SK-N-SH (cell line): ENCODE measurements around the gene MTHFS. TPM values are rescaled to one million over a fixed set of nuclear protein-coding genes. Genes with fewer than 3 reads are reported as not detected.

Experiments
- CTCF ChIA-PET: fragments of 300-600, 350-600 bp; formaldehyde crosslinking; extraction: SDS; loops from one replicate; lab custom pipeline; 2021; lab: Yijun Ruan, JAX
- POLR2A ChIA-PET: fragments of 350-600 bp; sonication (Branson Sonifier 250); formaldehyde crosslinking; extraction: SDS; loops from one replicate; lab custom pipeline; 2020; ENCODE audit warnings: antibody characterized with exemption, inconsistent platforms; lab: Yijun Ruan, JAX
- DNase-seq: peaks from one replicate; pipeline ENCODE4 v3.0.0; 2012
- H2AFZ ChIP-seq: fragments of 200-600 bp; sonication (generic); 2 replicates; pipeline ENCODE4 v1.8.1; 2016; ENCODE audit warnings: antibody characterized with exemption, mild to moderate bottlenecking, low read depth
- H3F3A ChIP-seq: fragments of 200-600 bp; sonication (generic); replicated peaks from 2 replicates; pipeline ENCODE3; 2016; ENCODE audit warnings: antibody characterized with exemption, mild to moderate bottlenecking; ENCODE audit not compliant: insufficient read depth
- H3K27ac ChIP-seq, 2 experiments: fragments of 200-500 bp in 1 of 2; fragments of 200-600 bp in 1 of 2; sonication (Bioruptor generic) in 1 of 2; sonication (generic), shearing (Covaris generic) in 1 of 2; 2 replicates each; pipeline versions ENCODE4 v1.5.1 to v1.6.1; 2014 to 2016; ENCODE audit warnings: low read depth in 2 of 2, inconsistent platforms in 1 of 2, low read length in 1 of 2, mild to moderate bottlenecking in 1 of 2, mixed read lengths in 1 of 2
- H3K27me3 ChIP-seq: fragments of 200-600 bp; sonication (generic), shearing (Covaris generic); 2 replicates; pipeline ENCODE4 v1.6.1; 2016; ENCODE audit warnings: mixed run types; ENCODE audit not compliant: insufficient read depth
- H3K36me3 ChIP-seq, 2 experiments: fragments of 200-500 bp in 1 of 2; fragments of 200-600 bp in 1 of 2; sonication (Bioruptor generic) in 1 of 2; sonication (generic) in 1 of 2; replicated peaks in 1 of 2; 2 replicates each; pipeline versions ENCODE3 to v1.5.1; 2014 to 2016; ENCODE audit warnings: low read length in 1 of 2, mild to moderate bottlenecking in 1 of 2; ENCODE audit not compliant: insufficient read depth in 2 of 2, control insufficient read depth in 1 of 2
- H3K4me1 ChIP-seq, 2 experiments: fragments of 200-500 bp in 1 of 2; fragments of 200-600 bp in 1 of 2; sonication (Bioruptor generic) in 1 of 2; sonication (generic), shearing (Covaris generic) in 1 of 2; 2 replicates each; pipeline versions ENCODE4 v1.5.1 to v1.6.1; 2014 to 2016; ENCODE audit warnings: low read depth in 1 of 2, low read length in 1 of 2, mixed run types in 1 of 2; ENCODE audit not compliant: insufficient read depth in 2 of 2, control insufficient read depth in 1 of 2
- H3K4me2 ChIP-seq: fragments of 200-600 bp; sonication (generic), shearing (Covaris generic); 2 replicates; pipeline ENCODE4 v1.6.1; 2017; ENCODE audit warnings: mixed run types
- H3K4me3 ChIP-seq, 2 experiments: fragments of 200-500 bp in 1 of 2; fragments of 200-600 bp in 1 of 2; sonication (Bioruptor generic) in 1 of 2; sonication (generic), shearing (Covaris generic) in 1 of 2; 2 replicates each; pipeline versions ENCODE4 v1.5.1 to v1.8.1; 2014 to 2016; ENCODE audit warnings: low read depth in 2 of 2, inconsistent platforms in 1 of 2, low read length in 1 of 2, mild to moderate bottlenecking in 1 of 2, mixed read lengths in 1 of 2, moderate library complexity in 1 of 2
- H3K79me2 ChIP-seq: fragments of 200-600 bp; sonication (generic); 2 replicates; pipeline ENCODE4 v1.8.1; 2017; ENCODE audit warnings: mild to moderate bottlenecking; ENCODE audit not compliant: insufficient read depth
- H3K9ac ChIP-seq: fragments of 200-600 bp; sonication (generic); 2 replicates; pipeline ENCODE4 v1.6.1; 2017; ENCODE audit warnings: mixed run types
- H3K9me2 ChIP-seq: fragments of 200-600 bp; sonication (generic); 2 replicates; pipeline ENCODE4 v1.6.1; 2017; ENCODE audit warnings: mixed run types
- H3K9me3 ChIP-seq: fragments of 200-600 bp; sonication (generic); 2 replicates; pipeline ENCODE4 v1.6.1; 2017; ENCODE audit warnings: mixed run types, mild to moderate bottlenecking, moderate library complexity
- H4K20me1 ChIP-seq: fragments of 200-600 bp; sonication (generic); 2 replicates; pipeline ENCODE4 v1.6.1; 2017; ENCODE audit warnings: mild to moderate bottlenecking, mixed run types; ENCODE audit not compliant: insufficient read depth
- EZH2phosphoT487 ChIP-seq: fragments of 200-600 bp; sonication (generic); IDR thresholded peaks from 2 replicates; pipeline ENCODE4 v1.6.1; 2017; ENCODE audit warnings: low read depth, mixed run types, mild to moderate bottlenecking, antibody characterized with exemption, moderate library complexity, borderline replicate concordance
- FOXJ3 ChIP-seq: sonication (generic); formaldehyde crosslinking; IDR thresholded peaks from 2 replicates; pipeline ENCODE4 v1.5.1; 2020; ENCODE audit warnings: mild to moderate bottlenecking, missing genetic modification reagents
- FOXM1 ChIP-seq: IDR thresholded peaks from 2 replicates; pipeline ENCODE4 v1.4.0; 2012; ENCODE audit warnings: low read depth, mild to moderate bottlenecking
- GABPA ChIP-seq: IDR thresholded peaks from 2 replicates; pipeline ENCODE4 v1.4.0; 2012; ENCODE audit warnings: low read depth, mild to moderate bottlenecking
- GATA2 ChIP-seq: sonication (generic); formaldehyde crosslinking; IDR thresholded peaks from 2 replicates; pipeline ENCODE4 v1.5.0; 2020; ENCODE audit warnings: mild to moderate bottlenecking, missing genetic modification reagents
- JUND ChIP-seq: IDR thresholded peaks from 2 replicates; pipeline ENCODE4 v1.4.0; 2012
- MXI1 ChIP-seq: IDR thresholded peaks from 2 replicates; pipeline ENCODE4 v1.6.1; 2012; ENCODE audit warnings: mild to moderate bottlenecking, low read depth, low read length, improper control_type of control experiment
- NFIC ChIP-seq: IDR thresholded peaks from 2 replicates; pipeline ENCODE4 v1.4.0; 2012; ENCODE audit warnings: borderline replicate concordance
- POLR2AphosphoS5 ChIP-seq: IDR thresholded peaks from 2 replicates; pipeline ENCODE4 v1.6.1; 2012; ENCODE audit warnings: low read depth, low read length
- RCOR1 ChIP-seq: fragments of 150-350 bp; IDR thresholded peaks from 2 replicates; pipeline ENCODE4 v1.6.1; 2017; ENCODE audit warnings: antibody characterized with exemption, low read length
- RFX5 ChIP-seq: IDR thresholded peaks from 2 replicates; pipeline ENCODE4 v1.6.1; 2012; ENCODE audit warnings: mild to moderate bottlenecking, improper control_type of control experiment, low read length
- RXRA ChIP-seq: IDR thresholded peaks from 2 replicates; pipeline ENCODE4 v1.4.0; 2012; ENCODE audit warnings: low read depth, mild to moderate bottlenecking, borderline replicate concordance
- SIN3A ChIP-seq: IDR thresholded peaks from 2 replicates; pipeline ENCODE4 v1.6.1; 2012; ENCODE audit warnings: low read depth, mild to moderate bottlenecking, low read length, moderate library complexity, borderline replicate concordance
- SMC3 ChIP-seq: IDR thresholded peaks from 2 replicates; pipeline ENCODE4 v1.6.1; 2012; ENCODE audit warnings: low read depth, low read length, improper control_type of control experiment
- TAF1 ChIP-seq: IDR thresholded peaks from 2 replicates; pipeline ENCODE4 v1.6.1; 2012; ENCODE audit warnings: low read depth, mild to moderate bottlenecking, low read length, moderate library complexity, borderline replicate concordance
- TCF12 ChIP-seq: IDR thresholded peaks from 2 replicates; pipeline ENCODE4 v1.4.0; 2012
- YY1 ChIP-seq: IDR thresholded peaks from 2 replicates; pipeline ENCODE4 v1.4.0; 2012; ENCODE audit warnings: low read depth, mild to moderate bottlenecking
- WGBS: methylation state at CpG from one replicate; pipeline ENCODE4 v1.1.6; 2017; ENCODE audit warnings: low lambda C conversion rate; 5-methylcytosine and 5-hydroxymethylcytosine counted together
- polyA plus RNA-seq, 3 experiments: library from polyadenylated mRNA; depleted of rRNA; stranded (reverse); fragments of >200 nt; gene quantifications; 2 replicates each; pipeline ENCODE4 v1.2.3, GENCODE V29; 2012
- TF ChIP-seq, protein P1 (sequence below): fragments of 150-350 bp; IDR thresholded peaks from 2 replicates; pipeline ENCODE4 v1.6.1; 2017; ENCODE audit warnings: antibody characterized with exemption, low read length, low read depth, borderline replicate concordance
- TF ChIP-seq, protein P2 (sequence below): IDR thresholded peaks from 2 replicates; pipeline ENCODE4 v1.4.0; 2012; ENCODE audit warnings: low read depth, borderline replicate concordance
- TF ChIP-seq, protein P3 (sequence below): IDR thresholded peaks from 2 replicates; pipeline ENCODE4 v1.4.0; 2012; ENCODE audit warnings: low read depth
- TF ChIP-seq, protein P4 (sequence below): IDR thresholded peaks from 2 replicates; pipeline ENCODE4 v1.4.0; 2012; ENCODE audit warnings: low read depth, borderline replicate concordance

MTHFS gene
- polyA plus RNA-seq, 1 of the 3 experiments (the other 2 are of a cell fraction) = 21.9 TPM

DNA sequence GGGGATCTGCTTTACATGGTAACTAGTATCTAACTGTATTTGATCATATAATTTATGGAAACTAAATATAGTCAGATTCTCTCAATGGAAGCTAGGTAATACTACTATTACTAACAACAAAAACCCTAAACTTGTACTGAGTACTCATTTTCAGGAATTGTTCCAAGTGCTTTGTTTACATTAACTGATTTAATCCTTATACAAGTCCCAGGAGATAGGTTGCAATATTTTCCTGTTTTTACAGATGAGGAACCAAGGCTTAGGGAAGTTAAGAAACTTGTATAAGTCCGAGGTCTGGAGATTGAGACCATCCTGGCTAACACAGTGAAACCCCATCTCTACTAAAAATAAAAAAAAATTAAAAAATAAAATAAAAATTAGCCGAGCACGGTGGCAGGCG is 7.5 kb upstream of the MTHFS start:
- no peaks in the 10 kb centered on the region for H4K20me1 ChIP-seq
- H2AFZ ChIP-seq = no peak overlapping the region
- H3K4me1 ChIP-seq = peaks cover 0 to 3% of the 10 kb centered on the region in 2 experiments; a peak in 1 of 4 replicates
- no peaks in the 10 kb centered on the region for H3F3A ChIP-seq
- TF ChIP-seq JUND (no peak), POLR2AphosphoS5 (no peak), YY1 (no peak), MXI1 (no peak), GABPA (no peak), RXRA (no peak), SIN3A (no peak), TCF12 (no peak), TAF1 (no peak), RFX5 (no peak), SMC3 (no peak), NFIC (no peak), FOXJ3 (CRISPR knock-in tag) (no peak), FOXM1 (no peak), RCOR1 (no peak), EZH2phosphoT487 (no peak)
- TF ChIP-seq, protein P1, sequence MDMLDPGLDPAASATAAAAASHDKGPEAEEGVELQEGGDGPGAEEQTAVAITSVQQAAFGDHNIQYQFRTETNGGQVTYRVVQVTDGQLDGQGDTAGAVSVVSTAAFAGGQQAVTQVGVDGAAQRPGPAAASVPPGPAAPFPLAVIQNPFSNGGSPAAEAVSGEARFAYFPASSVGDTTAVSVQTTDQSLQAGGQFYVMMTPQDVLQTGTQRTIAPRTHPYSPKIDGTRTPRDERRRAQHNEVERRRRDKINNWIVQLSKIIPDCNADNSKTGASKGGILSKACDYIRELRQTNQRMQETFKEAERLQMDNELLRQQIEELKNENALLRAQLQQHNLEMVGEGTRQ = no peak
- 0 out of 2 replicates have a peak, but pooled peaks cover 4% of the 10 kb centered on the region for H3K79me2 ChIP-seq
- DNase-seq = no peak
- no peak overlapping the region for H3K27ac ChIP-seq
- H3K9me2 ChIP-seq = no peaks in the 10 kb centered on the region
- H3K36me3 ChIP-seq = peaks cover 7 to 12% of the 10 kb centered on the region in 2 experiments
- 93% methylated on average over 4 of the region's 4 CpGs for WGBS
- no peak overlapping the region for H3K4me3 ChIP-seq
- no peaks in the 10 kb centered on the region for H3K9me3 ChIP-seq
- H3K9ac ChIP-seq = no peak overlapping the region
- H3K27me3 ChIP-seq = no peaks in the 10 kb centered on the region
- H3K4me2 ChIP-seq = no peak overlapping the region
- ChIA-PET POLR2A (no interaction called here), CTCF (interaction anchor here (0.6 kb wide), 1 partner anchor 228 kb away, joined by 3 read pairs; no protein-coding TSS in a partner anchor)

- H3F3A ChIP-seq = peaks cover 4% of the 10 kb centered on the region
- CTCF ChIA-PET = interaction anchor here (0.6 kb wide), 1 partner anchor 227 kb away, joined by 3 read pairs; no protein-coding TSS in a partner anchor
- no peak overlapping the region for H2AFZ ChIP-seq
- no peaks in the 10 kb centered on the region for H4K20me1 ChIP-seq
- 89% methylated on average over 1 of the region's 1 CpG for WGBS
- DNase-seq = no peak
- peaks cover 7 to 16% of the 10 kb centered on the region in 2 experiments for H3K36me3 ChIP-seq
- no peaks in the 10 kb centered on the region for H3K9me3 ChIP-seq
- H3K4me2 ChIP-seq = no peak overlapping the region
- H3K79me2 ChIP-seq = 0 out of 2 replicates have a peak, but pooled peaks cover 4% of the 10 kb centered on the region
- no peak overlapping the region for H3K27ac ChIP-seq
- POLR2A ChIA-PET = no interaction called here
- no peak overlapping the region for H3K9ac ChIP-seq
- H3K27me3 ChIP-seq = no peaks in the 10 kb centered on the region
- no peaks in the 10 kb centered on the region for H3K9me2 ChIP-seq
- H3K4me3 ChIP-seq = no peak overlapping the region
- TF ChIP-seq GATA2 (CRISPR knock-in tag) (no peak), NFIC (no peak), RCOR1 (no peak), SIN3A (no peak), FOXJ3 (CRISPR knock-in tag) (no peak)
- TF ChIP-seq, protein P2, sequence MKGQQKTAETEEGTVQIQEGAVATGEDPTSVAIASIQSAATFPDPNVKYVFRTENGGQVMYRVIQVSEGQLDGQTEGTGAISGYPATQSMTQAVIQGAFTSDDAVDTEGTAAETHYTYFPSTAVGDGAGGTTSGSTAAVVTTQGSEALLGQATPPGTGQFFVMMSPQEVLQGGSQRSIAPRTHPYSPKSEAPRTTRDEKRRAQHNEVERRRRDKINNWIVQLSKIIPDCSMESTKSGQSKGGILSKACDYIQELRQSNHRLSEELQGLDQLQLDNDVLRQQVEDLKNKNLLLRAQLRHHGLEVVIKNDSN = no peak
- TF ChIP-seq, protein P3, sequence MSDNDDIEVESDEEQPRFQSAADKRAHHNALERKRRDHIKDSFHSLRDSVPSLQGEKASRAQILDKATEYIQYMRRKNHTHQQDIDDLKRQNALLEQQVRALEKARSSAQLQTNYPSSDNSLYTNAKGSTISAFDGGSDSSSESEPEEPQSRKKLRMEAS = no peak
- TF ChIP-seq, protein P4, sequence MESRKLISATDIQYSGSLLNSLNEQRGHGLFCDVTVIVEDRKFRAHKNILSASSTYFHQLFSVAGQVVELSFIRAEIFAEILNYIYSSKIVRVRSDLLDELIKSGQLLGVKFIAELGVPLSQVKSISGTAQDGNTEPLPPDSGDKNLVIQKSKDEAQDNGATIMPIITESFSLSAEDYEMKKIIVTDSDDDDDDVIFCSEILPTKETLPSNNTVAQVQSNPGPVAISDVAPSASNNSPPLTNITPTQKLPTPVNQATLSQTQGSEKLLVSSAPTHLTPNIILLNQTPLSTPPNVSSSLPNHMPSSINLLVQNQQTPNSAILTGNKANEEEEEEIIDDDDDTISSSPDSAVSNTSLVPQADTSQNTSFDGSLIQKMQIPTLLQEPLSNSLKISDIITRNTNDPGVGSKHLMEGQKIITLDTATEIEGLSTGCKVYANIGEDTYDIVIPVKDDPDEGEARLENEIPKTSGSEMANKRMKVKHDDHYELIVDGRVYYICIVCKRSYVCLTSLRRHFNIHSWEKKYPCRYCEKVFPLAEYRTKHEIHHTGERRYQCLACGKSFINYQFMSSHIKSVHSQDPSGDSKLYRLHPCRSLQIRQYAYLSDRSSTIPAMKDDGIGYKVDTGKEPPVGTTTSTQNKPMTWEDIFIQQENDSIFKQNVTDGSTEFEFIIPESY = no peak
- peaks cover 0 to 3% of the 10 kb centered on the region in 2 experiments; a peak in 1 of 4 replicates for H3K4me1 ChIP-seq
Observed at GRCh38 chr15:79903626-79904025, 6.8 kb upstream of the MTHFS start.
